ENCODE measurements around the gene EXOSC7.

- no peak for TF ChIP-seq LEF1 (IDR thresholded peaks at IDR 0.05)
- TF ChIP-seq YBX1 (IDR thresholded peaks at IDR 0.05) = no peak
- TF ChIP-seq MCM2 (IDR thresholded peaks at IDR 0.05; ENCODE audit: low read depth) = no peak
- no peak for TF ChIP-seq CTCF (IDR thresholded peaks at IDR 0.05 in 2 of 3, conservative IDR thresholded peaks at IDR 0.05 in 1 of 3; ENCODE audit: insufficient read depth in 2 of 3, low read depth in 1 of 3, low read length in 3 of 3)
- TF ChIP-seq TCF7L2 (IDR thresholded peaks at IDR 0.05; ENCODE audit: low read depth, low read length) = no peak
- TF ChIP-seq POLR2A (conservative IDR thresholded peaks at IDR 0.05) = no peak
- no peak for TF ChIP-seq ZBTB34 (CRISPR knock-in tag; IDR thresholded peaks at IDR 0.05)
- TF ChIP-seq ELK1 (CRISPR knock-in tag; IDR thresholded peaks at IDR 0.05) = no peak
- TF ChIP-seq EP300 (IDR thresholded peaks at IDR 0.05; ENCODE audit: low read length) = no peak
- TF ChIP-seq ZNF445 (CRISPR knock-in tag; IDR thresholded peaks at IDR 0.05; ENCODE audit: low read depth) = no peak
- TF ChIP-seq HNRNPLL (IDR thresholded peaks at IDR 0.05; ENCODE audit: low read depth, low read length, poor library complexity, severe bottlenecking) = no peak
- TF ChIP-seq YY1 (IDR thresholded peaks at IDR 0.05; ENCODE audit: borderline replicate concordance in 1 of 3, control insufficient read depth in 1 of 3, extremely low read depth in 1 of 3, insufficient read depth in 3 of 3, insufficient read length in 1 of 3, insufficient replicate concordance in 2 of 3, low read depth in 1 of 3, low read length in 2 of 3) = no peak
Measured at GRCh38 chr3:44942202-44942921, 33.7 kb upstream of the EXOSC7 start.

All from K562 (cell line).